ENCODE measurements around the gene DOCK10.
"Not testable (repeated sequence)": the region's sequence is repeated elsewhere in the genome, so short reads cannot be mapped to it uniquely, and the experiment has no call there.

The DOCK10 gene

GRCh38 chr2:225041851-225042799 is at the start of gene DOCK10:
TSS of gene DOCK10 (minus strand) at chr2:225042468. CDS start at chr2:225042374, 94 bp downstream.
- peak; percentile 53 for DNase-seq

GRCh38 chr2:225091336-225091735 is 49.1 kb upstream of the DOCK10 start:
- no peak for DNase-seq

- no peak for DNase-seq
Observed at GRCh38 chr2:225090746-225091145, 48.5 kb upstream of the DOCK10 start.

- DNase-seq = no peak
Observed at GRCh38 chr2:225086915-225087314, 44.6 kb upstream of the DOCK10 start.

- DNase-seq = no peak
Observed at GRCh38 chr2:225086439-225086838, 44.2 kb upstream of the DOCK10 start.

GRCh38 chr2:225083276-225083675 is 41.0 kb upstream of the DOCK10 start:
- no peak for DNase-seq

- DNase-seq = no peak
Observed at GRCh38 chr2:225076125-225076524, 33.9 kb upstream of the DOCK10 start.

GRCh38 chr2:225074919-225075681 is 32.8 kb upstream of the DOCK10 start:
- DNase-seq = no peak

- no peak for DNase-seq
Observed at GRCh38 chr2:225074366-225074765, 32.1 kb upstream of the DOCK10 start.

- no peak for DNase-seq
Observed at GRCh38 chr2:225073198-225073597, 30.9 kb upstream of the DOCK10 start.

- DNase-seq = no peak
Observed at GRCh38 chr2:225072444-225072843, 30.2 kb upstream of the DOCK10 start.

- no peak for DNase-seq
Observed at GRCh38 chr2:225070811-225071210, 28.5 kb upstream of the DOCK10 start.

GRCh38 chr2:225069966-225070365 is 27.7 kb upstream of the DOCK10 start:
- DNase-seq = no peak

GRCh38 chr2:225069477-225069876 is 27.2 kb upstream of the DOCK10 start:
- no peak for DNase-seq

- DNase-seq = no peak
Observed at GRCh38 chr2:225065882-225066281, 23.6 kb upstream of the DOCK10 start.

GRCh38 chr2:225064928-225065327 is 22.7 kb upstream of the DOCK10 start:
- DNase-seq = no peak

GRCh38 chr2:225064362-225064761 is 22.1 kb upstream of the DOCK10 start:
- no peak for DNase-seq

GRCh38 chr2:225056330-225057073 is 14.2 kb upstream of the DOCK10 start:
- DNase-seq = peak; percentile 17

GRCh38 chr2:225055714-225056113 is 13.4 kb upstream of the DOCK10 start:
- DNase-seq = no peak

GRCh38 chr2:225052703-225053102 is 10.4 kb upstream of the DOCK10 start:
- DNase-seq = peak; percentile 71

- DNase-seq = not testable (repeated sequence)
Observed at GRCh38 chr2:225047502-225047901, 5.2 kb upstream of the DOCK10 start.

GRCh38 chr2:225042800-225043167 is 516 bp upstream of the DOCK10 start:
- no peak for DNase-seq

- peak; percentile 77 for DNase-seq
Observed at GRCh38 chr2:225041207-225041850, 939 bp downstream of the DOCK10 start.
